HG03432 (cell line): ENCODE measurements around the gene TIGD6.

Experiments used
- ATAC-seq: cut with Tn5 transposase; IDR thresholded peaks from one replicate; pipeline ENCODE4 v1.9.1; 2021; ENCODE audit warnings: mild to moderate bottlenecking, moderate library complexity; ENCODE audit not compliant: unreplicated experiment

Gene TIGD6

DNA sequence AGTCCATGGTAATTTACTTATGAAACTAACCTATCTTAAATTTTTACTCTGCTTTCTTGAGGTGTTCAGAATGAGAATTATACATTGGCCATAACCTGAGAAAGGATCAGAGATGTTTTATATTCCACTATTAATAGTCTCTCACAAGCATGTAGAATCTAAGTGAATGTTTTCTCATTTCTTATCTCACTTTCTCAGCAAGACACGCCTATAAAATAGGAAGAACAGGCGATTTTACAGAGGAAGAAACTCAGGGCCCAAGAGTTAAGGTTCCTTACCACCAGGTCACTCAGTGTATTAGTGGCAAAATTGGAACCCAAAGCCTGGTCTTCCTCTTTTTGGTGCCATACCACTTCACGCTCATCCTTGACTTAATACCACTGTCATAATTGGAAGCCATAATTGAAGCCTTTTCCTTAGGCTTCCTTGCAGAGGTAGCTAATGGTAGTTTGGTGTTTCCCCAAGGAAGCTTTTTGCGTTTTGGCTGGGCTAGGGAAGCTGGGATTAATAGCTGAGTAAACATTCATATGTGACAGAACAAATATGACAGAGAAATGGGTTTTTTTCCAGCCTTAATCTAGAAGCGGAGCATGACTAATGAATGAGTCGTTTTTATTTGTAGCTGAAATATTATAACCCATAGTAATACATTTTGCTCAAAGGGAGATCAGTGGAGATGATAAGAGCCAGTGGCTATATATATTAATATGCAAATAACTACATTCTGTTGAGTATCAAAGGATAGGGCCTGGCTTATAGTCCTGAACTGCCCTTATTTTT lies 17.0 kb upstream of the TIGD6 start:
- ATAC-seq: no peak

DNA sequence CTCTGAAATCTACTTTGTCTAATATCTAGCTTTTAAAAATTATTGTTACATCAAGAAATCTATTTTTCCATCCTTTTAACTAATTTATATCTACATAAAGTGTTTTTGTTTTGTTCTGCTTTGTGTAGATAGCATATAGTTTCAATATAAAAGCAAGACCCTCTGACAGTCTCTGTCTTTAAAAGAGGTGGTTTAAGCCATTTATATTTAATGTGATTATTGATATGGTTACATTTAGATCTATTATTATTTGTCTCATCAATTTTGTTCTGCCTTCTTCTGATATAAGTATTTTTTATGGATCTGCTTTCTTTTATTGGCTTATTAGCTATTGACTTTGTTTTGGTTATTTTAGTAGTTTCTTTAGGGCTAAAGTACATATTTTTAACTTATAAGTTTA lies 16.1 kb upstream of the TIGD6 start:
- no peak for ATAC-seq

- no peak for ATAC-seq
These were observed 15.0 kb upstream of the TIGD6 start for GRCh38 chr5:150015415-150015814.

- ATAC-seq: no peak
These were observed 14.0 kb upstream of the TIGD6 start for GRCh38 chr5:150014456-150014855.

DNA sequence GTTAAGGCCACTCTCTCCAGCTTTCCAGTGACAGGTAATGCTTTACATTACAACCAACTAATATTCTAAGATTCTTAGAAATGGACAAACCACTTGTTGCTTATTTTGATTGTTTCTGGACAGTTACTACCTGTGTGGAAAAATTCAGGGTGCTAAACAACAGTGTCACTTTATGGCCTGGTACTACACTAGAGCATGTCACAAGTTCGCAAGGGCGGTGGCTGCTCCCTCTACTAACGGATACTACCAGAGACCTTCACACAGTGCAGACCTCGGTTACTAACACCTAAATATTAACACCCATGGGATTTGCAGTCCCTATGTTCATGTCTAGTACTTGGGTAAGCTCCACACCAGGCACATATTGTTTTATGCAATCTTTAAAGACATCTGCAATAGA lies 13.5 kb upstream of the TIGD6 start:
- ATAC-seq: no peak

DNA sequence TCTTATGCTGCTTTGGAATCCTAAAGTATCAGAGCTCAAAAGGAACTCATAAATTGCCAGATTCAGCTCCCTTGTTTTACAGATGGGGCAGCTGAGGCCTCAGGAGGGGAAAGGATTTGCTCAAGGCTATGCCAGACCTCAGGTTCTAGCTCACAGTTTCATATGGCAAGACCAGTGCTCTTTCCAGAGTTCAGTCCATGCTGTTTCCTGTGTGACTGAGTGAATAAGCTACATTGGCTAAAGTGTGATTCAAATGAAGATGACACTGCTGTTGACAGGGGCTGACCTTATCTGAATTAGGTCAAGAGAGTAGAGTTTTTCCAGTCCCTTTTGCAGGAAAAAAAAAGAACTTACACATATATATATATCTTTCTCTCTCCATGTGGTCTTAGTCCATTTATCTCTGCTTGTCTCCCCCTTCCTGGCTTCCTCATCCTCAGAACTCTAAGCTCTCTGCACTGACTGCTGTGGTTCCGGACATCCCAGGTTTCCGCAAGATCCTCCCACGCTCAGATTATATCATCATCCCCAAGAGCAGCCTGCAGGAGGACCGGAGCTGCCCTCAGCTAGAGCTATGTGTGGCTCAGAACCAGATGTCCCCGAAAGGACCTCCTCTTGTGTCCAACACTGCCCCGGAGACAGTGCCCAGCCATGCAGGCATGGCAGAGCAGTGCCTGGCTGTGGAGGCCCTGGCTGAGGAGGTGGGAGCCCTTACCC lies 9.4 kb upstream of the TIGD6 start:
- no peak for ATAC-seq

DNA sequence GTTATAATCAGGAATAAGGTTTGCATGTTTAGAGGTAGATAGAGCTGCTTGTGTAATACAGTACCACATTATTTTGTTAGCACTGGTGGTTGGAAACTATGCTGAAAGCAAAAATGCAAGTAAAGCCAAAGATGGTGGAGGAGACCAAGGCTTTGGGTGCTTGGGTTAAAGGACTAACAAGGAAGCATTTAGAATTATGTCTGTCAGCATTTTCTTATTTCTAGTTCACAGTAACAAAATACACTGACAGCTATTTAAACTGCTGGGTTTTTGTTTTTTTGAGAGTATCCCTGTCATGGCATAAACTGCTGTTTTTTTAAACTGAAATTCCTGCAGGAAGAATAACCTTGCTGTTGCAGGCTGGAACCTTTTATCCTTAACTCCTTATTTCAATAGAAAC lies 6.6 kb upstream of the TIGD6 start:
- no peak for ATAC-seq

DNA sequence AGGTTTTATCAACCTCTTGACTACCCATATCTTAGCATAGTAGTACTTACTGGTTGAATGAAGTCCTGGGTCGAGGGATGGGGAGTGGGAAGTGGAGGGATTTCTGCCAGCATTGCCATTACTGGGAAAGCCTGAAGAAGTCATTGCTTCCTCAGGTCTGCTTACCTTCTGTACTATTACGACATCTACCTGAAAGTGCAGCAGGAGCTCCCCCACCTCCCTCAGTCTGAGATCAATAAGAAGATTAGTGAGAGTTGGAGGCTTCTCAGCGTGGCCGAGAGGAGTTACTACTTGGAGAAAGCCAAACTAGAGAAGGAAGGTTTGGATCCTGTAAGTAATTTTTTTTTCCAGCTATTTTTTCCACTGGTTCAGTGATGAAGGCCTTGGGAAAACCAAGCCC lies 5.9 kb upstream of the TIGD6 start:
- ATAC-seq: no peak

- peak; percentile 58 for ATAC-seq
These were observed 1.4 kb upstream of the TIGD6 start for GRCh38 chr5:150001660-150002486.

DNA sequence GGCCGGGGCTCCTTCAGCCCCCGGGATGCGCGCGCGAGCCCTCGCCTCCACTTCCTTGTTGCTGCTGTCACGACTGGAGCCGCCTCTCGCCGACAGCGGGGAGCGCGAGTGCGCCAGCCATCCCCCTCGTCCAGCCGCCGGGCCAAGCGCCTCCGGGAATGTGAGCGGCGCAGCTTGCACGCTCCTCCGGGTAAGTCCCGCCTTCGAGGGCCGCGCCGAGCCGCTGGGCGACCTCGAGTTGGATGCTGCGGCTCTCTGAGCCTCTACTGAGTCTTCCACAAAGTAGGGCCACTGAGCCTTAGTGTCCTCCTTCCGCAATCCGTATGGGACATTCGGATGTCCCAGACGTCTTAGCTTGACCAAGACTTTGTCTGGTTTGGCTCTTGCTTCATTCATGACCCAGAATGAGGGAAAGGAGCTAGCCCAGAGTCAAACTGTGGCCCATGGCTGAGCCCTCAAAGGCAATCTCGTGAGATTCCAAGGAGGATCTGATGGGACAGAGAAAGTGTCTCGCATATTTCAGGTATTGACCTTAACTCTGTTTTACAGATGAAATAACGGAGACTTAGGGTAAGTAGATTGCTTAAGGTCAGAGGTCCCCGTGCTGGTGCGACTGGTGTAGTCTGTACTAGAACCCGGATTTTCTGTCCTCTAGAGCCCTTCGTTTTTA lies 671 bp upstream of the TIGD6 start:
- peak; percentile 28 for ATAC-seq

- ATAC-seq: no peak
These were observed 593 bp downstream of the TIGD6 start for GRCh38 chr5:149999866-150000255.

DNA sequence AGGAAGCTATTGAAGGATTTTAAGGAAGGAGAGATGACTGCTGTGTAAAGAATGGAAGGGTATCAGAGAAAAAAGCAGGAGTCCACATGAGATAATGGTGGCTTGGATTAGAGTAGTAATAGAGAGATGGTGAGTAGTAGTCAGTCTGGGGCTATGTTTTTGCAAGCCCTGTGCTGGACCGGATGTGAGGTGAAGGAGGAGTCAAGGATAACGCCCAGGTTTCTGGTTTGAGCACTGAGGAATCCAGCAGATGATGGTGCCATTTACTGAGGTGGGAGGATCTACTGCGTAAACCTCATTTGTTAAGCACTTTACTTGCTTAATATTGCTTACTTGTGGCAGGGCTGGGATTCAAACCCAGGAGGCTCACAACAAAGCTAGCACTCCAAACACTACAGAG lies 1.1 kb downstream of the TIGD6 start:
- no peak for ATAC-seq

DNA sequence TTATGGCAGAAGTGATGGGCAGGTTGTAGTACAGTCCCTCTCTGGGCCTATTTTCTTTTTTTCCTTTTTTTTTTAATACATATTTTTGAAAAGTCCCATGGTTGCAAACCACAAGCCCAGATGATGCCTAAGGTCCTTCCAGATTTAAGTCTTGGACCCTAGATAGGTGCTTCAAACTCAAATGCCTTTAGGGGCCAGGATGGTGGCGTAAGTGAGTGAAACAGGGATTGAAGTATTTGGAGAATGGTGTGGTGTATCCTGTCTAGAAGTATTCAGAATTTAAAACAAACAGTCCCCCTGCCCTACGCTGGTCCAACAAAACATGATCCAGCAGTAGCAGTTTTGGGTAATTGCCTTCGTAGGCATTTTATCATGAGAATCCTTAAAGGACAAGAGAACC lies 2.2 kb downstream of the TIGD6 start:
- no peak for ATAC-seq

GRCh38 chr5:149996205-149996890 lies 4.1 kb downstream of the TIGD6 start:
- no peak for ATAC-seq

GRCh38 chr5:149995385-149996204 lies 4.9 kb downstream of the TIGD6 start:
- no peak for ATAC-seq

DNA sequence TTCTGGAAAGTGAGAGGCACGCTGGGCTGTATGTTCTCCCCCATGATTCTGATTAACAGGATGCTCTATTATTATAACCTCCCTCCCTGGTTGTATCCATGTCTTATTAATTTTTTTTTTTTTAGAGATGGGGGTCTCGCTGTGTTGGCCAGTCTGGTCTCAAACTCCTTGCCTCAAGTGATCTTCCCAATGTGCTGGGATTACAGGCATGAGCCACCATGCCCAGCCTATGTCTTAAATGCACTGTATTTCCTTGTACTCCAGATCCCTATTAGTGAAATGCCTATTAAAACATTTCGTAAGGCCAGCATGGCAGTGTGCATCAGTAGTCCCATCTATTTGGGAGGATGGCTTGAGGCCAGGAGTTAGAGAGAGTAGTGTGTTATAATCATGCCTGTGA lies 7.0 kb downstream of the TIGD6 start:
- no peak for ATAC-seq

GRCh38 chr5:149990518-149991376 lies 9.7 kb downstream of the TIGD6 start:
- no peak for ATAC-seq

- no peak for ATAC-seq
These were observed 12.3 kb downstream of the TIGD6 start for GRCh38 chr5:149988126-149988525.

DNA sequence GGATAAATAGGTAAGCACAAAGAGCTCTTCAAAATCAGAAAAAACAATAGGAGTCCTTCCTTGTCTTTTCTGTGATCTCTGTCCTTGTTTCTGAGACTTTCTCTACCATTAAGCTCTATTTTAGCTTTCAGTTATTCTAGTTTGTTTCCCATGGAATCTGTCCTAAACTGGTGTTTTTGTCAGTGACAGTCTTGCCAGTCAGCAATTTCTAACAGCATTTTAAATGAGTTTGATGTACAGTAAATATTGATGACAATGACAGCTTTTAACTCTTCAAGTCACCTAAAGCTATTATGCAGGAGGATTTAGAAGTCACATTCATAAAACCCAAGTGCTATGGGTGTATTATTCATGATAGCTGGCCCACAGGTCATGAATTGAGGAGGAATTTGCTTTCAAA lies 17.9 kb downstream of the TIGD6 start:
- ATAC-seq: no peak
